Progenitor cell of endocrine pancreas (in vitro differentiated cells): ENCODE results near the gene TPO. TPM values are rescaled to one million over a fixed set of nuclear protein-coding genes. Genes with fewer than 3 reads are reported as not detected.

Experiments used
- DNase-seq: peaks from one replicate; pipeline ENCODE4 v3.0.0; 2021; ENCODE audit warnings: low spot score; ENCODE audit not compliant: unreplicated experiment
- H3K27ac Mint-ChIP-seq: 2 replicates; pipeline ENCODE4 v1.8.0; 2021; ENCODE audit warnings: mild to moderate bottlenecking, moderate library complexity, mixed read lengths
- H3K27me3 Mint-ChIP-seq: 2 replicates; pipeline ENCODE4 v1.8.0; 2021; ENCODE audit warnings: mixed read lengths
- H3K36me3 Mint-ChIP-seq: 2 replicates; pipeline ENCODE4 v1.8.0; 2022; ENCODE audit warnings: mixed read lengths; ENCODE audit not compliant: insufficient read depth
- H3K4me1 Mint-ChIP-seq: 2 replicates; pipeline ENCODE4 v1.8.0; 2021; ENCODE audit warnings: low read depth, mixed read lengths
- H3K4me3 Mint-ChIP-seq: 2 replicates; pipeline ENCODE4 v1.8.0; 2021; ENCODE audit warnings: low read depth, mild to moderate bottlenecking, moderate library complexity, mixed read lengths
- H3K9me3 Mint-ChIP-seq: 2 replicates; pipeline ENCODE4 v1.8.0; 2021; ENCODE audit warnings: low read depth, mixed read lengths
- CTCF ChIP-seq: fragments of 200-600 bp; sonication (generic); IDR thresholded peaks from one replicate; pipeline ENCODE4 v1.5.0; 2021; ENCODE audit warnings: antibody characterized with exemption, mild to moderate bottlenecking; ENCODE audit not compliant: unreplicated experiment
- total RNA-seq: library from RNA; stranded (reverse); gene quantifications from 2 replicates; pipeline ENCODE4 v1.2.1, GENCODE V29; 2021

Gene TPO
- total RNA-seq, 1 donor from 2014 or later = not detected

- Mint-ChIP-seq H3K36me3 (no peaks in the 10 kb centered on the region), H3K27ac (no peak overlapping the region), H3K4me1 (no peaks in the 10 kb centered on the region), H3K4me3 (no peak overlapping the region), H3K27me3 (peaks cover 2% of the 10 kb centered on the region), H3K9me3 (peaks cover 9% of the 10 kb centered on the region)
- no peak for DNase-seq
- no peak for TF ChIP-seq CTCF
These were observed 47.7 kb downstream of the TPO start for GRCh38 chr2:1460851-1461418.

GRCh38 chr2:1461507-1462390, 48.5 kb downstream of the TPO start:
- H3K27ac Mint-ChIP-seq = no peak overlapping the region
- no peak for DNase-seq
- H3K36me3 Mint-ChIP-seq = no peaks in the 10 kb centered on the region
- TF ChIP-seq CTCF = no peak
- H3K4me3 Mint-ChIP-seq = no peak overlapping the region
- H3K27me3 Mint-ChIP-seq = peaks cover 2% of the 10 kb centered on the region
- peaks cover 9% of the 10 kb centered on the region for H3K9me3 Mint-ChIP-seq
- H3K4me1 Mint-ChIP-seq = no peaks in the 10 kb centered on the region

- Mint-ChIP-seq H3K27me3 (peaks cover 2% of the 10 kb centered on the region), H3K9me3 (peaks cover 11% of the 10 kb centered on the region), H3K36me3 (no peaks in the 10 kb centered on the region), H3K27ac (no peak overlapping the region), H3K4me1 (no peaks in the 10 kb centered on the region), H3K4me3 (no peak overlapping the region)
- DNase-seq = no peak
- TF ChIP-seq CTCF = no peak
These were observed 49.7 kb downstream of the TPO start for GRCh38 chr2:1462994-1463393.

GRCh38 chr2:1472350-1472749, 59.1 kb downstream of the TPO start:
- no peaks in the 10 kb centered on the region for H3K27me3 Mint-ChIP-seq
- H3K9me3 Mint-ChIP-seq = peaks cover 11% of the 10 kb centered on the region
- no peaks in the 10 kb centered on the region for H3K36me3 Mint-ChIP-seq
- no peak overlapping the region for H3K27ac Mint-ChIP-seq
- DNase-seq = no peak
- H3K4me1 Mint-ChIP-seq = no peaks in the 10 kb centered on the region
- H3K4me3 Mint-ChIP-seq = no peak overlapping the region
- TF ChIP-seq CTCF = no peak

- TF ChIP-seq CTCF = no peak
- no peaks in the 10 kb centered on the region for H3K9me3 Mint-ChIP-seq
- no peak overlapping the region for H3K27ac Mint-ChIP-seq
These were observed 63.4 kb downstream of the TPO start for GRCh38 chr2:1476617-1477195.

More at GRCh38 chr2:1476617-1477195, 63.4 kb downstream of the TPO start:
- H3K27me3 Mint-ChIP-seq = peaks cover 7% of the 10 kb centered on the region
- no peaks in the 10 kb centered on the region for H3K4me1 Mint-ChIP-seq
- no peak for DNase-seq
- no peaks in the 10 kb centered on the region for H3K36me3 Mint-ChIP-seq
- H3K4me3 Mint-ChIP-seq = no peak overlapping the region
